HG03045 (cell line): Measurements from ENCODE around the gene ITPKB.
"Not testable (repeated sequence)": the region's sequence is repeated elsewhere in the genome, so short reads cannot be mapped to it uniquely, and the experiment has no call there.

Experiments
- ATAC-seq: cut with Tn5 transposase; IDR thresholded peaks from one replicate; pipeline ENCODE4 v1.9.1; 2021; ENCODE audit warnings: mild to moderate bottlenecking, moderate library complexity; ENCODE audit not compliant: unreplicated experiment

The ITPKB gene

DNA sequence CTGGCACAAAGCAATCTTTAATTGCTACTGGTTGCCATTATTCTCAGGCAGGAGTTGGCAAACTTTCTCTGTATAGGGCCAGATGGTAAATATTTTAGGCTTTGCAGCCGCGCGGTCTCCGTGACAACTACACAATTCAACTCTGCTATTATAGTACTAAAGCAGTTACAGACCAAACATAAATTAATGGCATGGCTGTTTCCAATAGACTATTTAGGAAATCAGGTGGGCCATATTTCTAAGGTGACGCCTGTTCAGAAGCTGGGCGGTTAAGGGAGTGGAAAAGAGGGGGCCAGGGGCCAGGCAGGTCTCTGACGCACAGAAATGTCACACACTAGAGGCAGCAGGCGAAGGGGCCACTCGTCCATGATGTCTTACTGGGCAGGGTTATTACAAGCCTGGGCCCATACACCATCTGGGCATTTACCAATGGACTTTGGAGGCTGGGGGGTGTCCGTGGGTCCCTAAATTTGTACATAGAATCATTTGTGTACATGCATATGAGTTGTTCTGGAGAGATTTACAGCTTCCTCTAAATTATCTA, 110.4 kb downstream of the ITPKB start:
- no peak for ATAC-seq

DNA sequence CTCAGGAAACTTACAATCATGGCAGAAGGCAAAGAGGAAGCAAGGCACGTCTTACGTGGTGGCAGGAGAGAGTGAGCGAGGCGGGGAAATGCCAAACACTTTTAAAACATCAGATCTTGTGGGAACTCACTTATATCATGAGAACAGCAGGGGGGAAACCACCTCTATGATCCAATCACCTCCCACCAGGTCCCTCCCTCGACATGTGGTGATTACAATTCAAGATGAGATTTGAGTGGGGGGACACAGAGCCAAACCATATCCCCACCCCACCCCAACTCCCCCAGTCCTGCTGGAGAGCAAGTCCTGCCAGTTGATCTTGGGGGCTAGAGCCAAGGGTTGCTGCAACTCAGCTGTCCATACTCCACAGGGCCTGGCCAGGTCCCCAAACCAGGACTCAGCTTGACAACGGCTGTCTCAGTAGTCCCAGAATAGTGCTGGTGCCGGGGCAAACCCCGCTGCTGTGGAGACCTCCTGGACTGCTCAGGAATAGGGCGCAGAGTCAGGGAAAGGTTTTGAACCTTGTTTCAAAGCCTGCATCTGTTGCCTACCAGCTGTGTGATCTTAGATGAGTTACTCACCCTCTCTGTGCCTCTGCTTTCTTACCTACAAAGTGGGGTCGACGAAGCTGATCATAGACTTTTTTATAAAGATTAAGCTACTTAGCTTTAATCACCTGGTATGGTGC, 111.0 kb downstream of the ITPKB start:
- ATAC-seq: no peak

DNA sequence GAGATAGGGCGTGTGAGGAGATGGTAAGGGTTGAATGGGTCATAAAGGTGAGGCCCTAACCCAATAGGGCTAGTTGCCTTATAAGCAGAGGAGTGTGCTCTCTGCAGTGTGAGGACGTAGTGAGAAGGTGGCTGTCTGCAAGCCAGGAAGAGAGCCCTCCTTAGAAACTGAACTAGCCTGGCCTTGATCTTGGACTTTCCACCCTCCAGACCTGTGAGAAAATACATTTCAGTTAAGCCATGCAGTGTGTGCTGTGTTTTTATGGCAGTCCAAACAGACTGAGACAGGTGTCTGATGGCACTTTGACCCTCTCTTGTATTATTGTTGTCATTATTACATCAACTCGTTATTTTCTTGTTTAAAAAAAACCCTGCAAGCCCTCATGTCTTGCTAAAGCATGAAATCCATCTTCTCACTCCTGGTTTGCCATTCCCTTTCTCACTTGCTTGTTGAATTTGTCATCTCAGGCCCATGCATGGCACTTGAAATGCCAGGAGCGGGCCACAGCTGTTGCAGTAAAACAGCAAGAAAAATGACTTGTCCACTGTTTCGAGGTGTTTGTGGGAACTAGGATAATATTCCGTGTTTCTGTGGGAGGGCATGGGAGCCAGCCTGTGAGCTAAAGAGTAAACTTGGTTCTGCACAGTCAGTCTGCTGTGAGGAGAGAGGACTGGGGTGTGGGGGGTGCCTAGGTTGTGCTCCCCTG, 111.9 kb downstream of the ITPKB start:
- no peak for ATAC-seq

DNA sequence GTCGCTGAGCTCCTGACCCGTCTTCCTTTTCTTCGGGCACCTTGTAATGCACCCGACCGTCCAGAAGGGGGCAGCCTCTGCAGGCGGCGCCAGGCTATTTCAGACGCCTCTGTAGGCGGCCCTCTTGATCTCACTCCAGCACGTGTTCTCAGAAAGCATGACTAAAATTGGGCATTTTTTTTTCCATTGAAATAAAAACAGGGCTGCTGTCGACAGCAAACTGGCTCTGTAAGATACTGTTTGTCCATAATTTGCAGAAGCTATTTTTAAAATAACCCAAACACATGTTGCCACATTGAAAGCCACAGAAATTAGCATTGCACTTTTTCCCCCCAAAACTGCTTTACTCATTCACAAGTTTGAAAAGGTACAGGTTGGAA, 112.5 kb downstream of the ITPKB start:
- ATAC-seq: peak; percentile 77

DNA sequence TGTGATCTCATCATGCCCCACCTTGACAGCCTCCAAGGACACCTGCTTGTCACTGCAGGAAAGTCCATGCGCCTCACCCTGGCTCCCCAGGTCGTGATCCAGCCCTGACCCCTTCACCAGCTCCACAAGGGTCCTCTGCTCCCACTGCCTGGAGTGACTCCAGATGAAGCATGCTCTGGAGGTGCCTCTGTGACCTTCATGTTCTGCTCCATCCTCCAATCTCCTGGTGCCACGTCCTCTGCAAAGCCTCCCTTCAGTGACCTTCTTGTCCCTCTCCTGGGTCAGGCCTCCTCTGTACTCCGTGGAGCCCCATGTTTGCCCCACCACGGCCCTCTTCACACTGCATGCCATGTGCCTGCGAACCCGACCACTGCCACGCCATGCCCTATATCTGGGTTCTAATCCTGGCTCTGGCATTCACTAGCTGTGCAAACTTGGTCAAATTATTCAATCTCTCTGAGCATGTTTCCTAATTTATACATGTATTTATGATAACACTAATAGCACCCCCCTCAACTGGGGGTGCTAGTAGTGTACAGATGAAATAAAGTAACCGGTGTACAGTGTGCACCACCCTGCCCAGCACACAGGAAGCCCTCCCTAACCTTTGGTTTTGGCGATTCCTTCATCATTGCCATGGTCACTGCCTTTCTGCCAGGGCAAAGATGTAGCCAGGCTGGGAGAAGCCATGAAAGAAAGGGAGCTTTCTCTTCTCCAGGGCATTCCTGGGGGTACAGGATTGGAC, 113.1 kb downstream of the ITPKB start:
- no peak for ATAC-seq

DNA sequence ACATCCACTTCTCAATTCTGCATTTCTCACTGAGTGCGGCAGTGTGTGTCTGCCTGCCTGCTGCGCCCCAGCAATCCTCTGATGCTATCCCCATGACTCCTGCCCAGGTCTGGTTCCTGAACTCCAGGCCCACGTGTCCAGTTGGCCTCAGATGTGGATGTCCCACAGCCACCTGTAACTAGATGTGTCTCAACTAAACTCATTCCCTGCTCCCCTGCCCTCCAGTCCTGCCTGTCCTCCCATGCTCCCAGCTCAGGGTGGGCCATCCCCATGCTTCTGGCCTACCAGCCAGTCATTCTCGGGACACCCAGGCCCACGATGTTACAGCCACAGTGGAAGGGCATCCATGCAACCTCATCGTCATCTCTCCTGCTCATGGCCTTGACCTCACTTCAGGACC, 113.8 kb downstream of the ITPKB start:
- ATAC-seq: no peak

DNA sequence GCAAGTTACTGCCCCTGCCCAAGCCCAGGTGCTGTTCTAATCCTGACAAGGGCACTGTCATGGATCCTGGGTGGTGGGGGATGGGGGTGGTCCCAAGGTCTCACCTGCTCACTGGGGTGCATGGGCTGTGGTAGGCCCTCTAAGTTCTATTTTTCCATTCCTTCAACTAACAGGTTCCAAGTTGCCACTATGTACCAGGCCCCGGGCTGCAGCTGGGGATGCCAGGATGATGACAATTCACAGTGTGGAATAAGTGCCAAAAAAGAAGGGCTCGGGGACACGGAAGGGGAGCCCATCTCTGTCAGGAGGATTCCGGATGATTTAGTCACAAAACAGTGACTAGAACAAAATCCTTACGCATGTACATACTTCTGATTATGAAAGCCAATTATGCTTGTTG, 114.6 kb downstream of the ITPKB start:
- ATAC-seq: no peak

DNA sequence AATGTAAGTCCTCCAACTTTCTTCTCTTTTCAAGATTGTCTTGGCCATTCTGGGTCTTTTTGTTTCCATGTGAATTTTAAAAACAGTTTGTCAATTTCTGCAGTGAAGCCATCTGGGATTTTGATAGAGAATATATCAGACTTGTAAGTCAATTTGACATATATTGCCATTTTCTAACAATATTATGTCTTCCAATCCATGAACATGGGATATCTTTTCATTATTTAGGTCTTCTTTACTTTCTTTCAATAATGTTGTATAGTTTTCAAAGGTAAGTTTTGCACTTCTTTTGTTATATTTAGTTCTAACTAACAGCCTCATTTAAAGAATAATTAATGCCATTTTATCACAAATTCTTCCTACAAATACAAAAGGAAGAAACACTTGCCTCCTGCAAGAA, 117.1 kb downstream of the ITPKB start:
- no peak for ATAC-seq

DNA sequence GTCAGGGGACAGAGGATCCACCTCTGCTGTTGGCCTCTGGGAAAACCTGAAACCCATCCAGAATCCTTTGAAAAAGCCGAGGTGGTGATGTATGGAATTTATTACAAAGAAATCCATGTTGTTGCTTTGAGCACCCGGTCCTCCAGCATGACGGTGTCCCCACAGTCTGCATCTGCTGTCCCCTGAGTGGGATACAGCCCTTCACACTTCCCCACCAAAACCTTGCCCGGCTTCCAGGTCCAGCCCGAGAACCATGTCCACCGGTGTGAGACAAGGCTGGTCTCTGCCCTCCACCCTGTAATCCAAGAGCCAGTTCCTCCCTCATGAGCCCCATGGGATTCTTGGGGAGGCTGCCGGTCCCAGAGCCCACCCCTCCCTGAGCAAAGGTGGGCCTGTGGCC, 120.1 kb downstream of the ITPKB start:
- ATAC-seq: no peak

DNA sequence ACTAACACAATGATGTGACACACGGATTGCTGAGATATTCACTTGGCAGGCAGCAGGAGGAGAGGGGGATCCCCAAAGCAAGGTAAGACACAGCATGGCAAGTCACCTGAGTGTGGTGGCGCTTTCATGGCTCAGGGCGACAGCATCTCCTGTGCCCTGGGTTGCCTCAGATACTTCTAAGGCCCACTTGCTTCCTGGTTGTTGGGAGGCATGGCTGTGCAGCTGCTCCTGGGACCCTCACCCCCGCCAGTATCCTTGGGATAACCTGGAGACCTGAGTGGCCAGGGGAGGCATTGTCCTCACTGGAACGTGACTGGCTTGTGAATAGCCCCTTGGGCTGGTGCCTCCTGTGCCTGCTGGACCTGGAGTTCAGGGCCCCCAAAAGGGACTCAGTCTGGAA, 120.7 kb downstream of the ITPKB start:
- no peak for ATAC-seq

DNA sequence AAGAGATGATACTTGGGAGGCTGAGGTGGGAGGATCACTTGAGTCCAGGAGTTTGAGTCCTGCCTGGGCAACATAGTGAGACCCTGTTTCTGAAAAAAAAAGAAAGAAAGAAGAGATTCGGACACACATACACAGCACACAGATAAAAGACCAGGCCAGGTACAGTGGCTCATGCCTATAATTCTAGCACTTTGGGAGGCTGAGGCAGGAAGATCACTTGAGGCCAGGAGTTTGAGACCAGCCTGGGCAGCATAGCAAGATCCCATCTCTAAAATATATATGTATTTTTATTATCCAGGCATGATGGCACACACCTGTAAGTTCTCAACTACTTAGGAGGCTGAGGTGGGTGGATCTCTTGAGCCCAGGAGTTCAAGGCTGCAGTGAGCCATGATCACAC, 121.4 kb downstream of the ITPKB start:
- not testable (repeated sequence) for ATAC-seq

DNA sequence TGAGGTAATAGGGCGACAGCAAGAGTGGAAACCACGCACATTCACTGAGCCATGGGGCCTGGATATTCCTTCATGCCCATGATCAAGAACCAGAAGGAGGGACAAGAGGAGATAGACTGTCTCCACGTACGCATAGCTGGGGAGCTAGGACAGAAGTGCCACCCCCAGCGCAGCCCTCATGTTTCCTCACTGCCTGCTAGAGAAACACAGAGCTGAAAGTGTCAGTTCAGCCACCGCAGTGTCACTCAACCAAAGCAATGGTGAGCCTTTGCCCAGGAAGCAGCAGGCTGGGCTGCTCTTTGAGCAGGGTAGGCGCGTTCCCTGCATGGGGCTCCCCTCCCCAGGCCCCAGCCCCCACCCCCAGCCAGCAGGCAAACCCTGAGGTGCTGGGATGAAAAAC, 122.0 kb downstream of the ITPKB start:
- no peak for ATAC-seq

DNA sequence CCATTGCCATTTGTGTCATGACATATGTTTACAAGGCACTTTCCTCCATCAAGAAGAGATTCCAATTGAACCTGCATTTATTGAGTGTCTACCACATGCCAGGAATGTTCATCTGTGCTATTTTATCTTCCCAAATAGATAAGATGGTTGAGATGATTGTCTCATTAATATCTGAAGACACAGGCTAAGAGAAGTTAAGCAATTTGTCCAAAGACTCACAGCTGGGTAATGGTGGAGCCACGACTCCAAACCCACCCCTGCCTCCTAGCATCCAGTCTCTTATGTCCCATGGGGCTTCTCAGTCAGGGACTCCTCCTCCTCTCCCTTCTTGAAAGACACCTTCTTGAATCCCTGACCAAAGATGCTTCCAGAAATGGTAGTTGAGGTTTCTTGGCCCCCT, 122.4 kb downstream of the ITPKB start:
- no peak for ATAC-seq

DNA sequence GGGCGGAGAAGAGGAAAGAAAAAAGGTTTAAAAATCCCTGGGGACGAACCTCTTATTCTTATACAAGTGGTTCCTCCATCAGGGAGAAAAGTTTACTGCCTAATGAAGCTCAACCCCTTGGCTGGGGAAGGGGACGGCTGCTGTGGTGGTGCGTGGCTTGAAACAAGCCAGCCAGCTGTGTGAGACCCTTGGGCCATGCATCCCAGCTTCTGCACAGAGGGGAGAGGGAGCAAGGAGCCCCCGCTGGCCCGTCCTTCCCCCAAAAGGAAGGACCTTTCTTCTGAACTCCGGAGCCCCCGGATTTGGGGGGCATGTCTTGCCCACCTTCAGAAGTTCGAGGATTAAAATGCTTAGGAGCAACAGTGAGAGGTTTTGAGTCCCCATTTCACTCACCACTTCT, 123.2 kb downstream of the ITPKB start:
- no peak for ATAC-seq

DNA sequence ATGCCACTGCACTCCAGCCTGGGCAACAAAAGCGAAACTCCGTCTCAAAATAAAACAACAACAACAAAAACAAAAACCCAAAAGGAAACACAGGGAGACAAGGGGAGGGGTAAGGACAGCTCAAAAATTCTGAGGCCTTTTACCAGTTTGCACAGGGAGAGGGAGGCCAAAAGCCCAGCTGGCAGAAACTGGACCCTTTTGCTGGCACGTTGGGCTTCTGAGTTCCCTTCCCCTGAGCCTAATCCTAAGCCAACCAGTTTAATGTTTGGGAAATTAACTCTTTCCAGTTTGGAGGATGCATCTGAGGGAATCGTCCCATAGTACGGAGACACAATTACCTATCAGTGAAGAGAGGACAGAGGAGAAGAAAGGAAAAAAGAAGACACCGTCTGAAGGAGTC, 127.1 kb downstream of the ITPKB start:
- not testable (repeated sequence) for ATAC-seq

DNA sequence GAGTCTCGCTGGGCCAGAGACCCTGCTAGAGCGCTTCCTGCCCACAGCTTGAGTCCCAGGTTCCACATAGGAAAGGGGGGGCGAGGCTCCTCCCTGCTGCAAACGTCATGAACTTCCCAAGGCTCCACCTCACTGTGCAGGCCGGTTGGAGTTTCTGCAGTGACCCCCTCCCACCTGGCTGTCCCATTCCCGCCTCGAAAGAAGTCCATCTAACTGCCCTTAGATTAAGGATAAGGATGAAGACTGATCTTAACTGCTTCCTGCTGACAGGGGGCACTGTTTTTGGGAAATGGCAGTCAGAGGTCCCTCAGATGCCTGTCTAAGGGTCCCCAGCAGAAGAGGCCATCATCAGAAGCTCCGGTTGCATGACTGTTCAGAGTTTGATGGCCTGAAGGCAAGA, 127.8 kb downstream of the ITPKB start:
- no peak for ATAC-seq

DNA sequence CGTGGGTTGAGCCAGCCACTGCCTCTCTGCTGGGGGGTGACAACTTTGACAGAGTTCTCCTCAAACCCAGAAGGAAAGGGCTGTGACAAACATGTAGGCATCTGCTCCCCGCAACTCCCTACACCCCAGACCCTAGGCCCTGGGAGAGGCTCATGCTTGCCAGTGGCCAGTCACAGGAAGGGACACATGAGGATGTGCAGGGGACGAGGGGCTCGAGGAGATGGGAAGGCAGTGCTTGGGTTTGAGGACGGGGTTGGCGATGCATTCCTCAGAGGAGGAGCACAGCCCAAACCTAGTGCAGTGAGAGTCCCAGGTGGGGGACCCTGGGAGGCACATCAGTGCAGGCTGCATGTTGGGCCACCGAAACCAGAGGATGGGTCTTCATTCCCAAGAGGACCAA, 128.4 kb downstream of the ITPKB start:
- no peak for ATAC-seq

DNA sequence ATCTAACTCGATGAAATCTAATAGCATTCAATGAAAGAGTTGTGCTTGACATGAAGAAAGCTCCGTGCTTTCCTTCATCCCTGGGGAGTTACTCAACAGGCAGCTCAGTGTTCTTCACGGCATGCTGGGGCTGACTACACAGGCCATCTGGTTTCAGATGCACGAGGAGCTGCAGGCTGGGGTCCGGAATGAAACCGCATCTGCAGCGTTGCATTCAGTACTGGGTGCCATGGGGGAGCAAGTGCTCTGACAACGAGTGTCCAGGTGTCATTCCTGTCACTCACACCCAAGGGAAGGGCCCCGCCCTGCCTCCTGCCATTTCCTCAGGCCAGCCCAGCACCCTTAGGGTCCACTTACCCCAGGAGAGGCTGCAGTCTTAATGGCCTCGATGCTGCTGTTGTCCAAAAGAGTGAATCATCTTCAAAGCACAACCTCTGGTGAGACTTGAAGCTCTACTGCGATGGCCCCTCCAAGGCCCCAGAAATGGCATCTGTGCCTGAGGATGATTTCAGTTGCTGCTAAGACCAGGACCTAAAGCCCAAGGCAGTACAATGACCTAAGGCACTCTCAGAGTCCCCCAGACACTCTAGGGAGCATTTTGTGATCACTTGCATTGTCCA, 129.1 kb downstream of the ITPKB start:
- ATAC-seq: no peak

DNA sequence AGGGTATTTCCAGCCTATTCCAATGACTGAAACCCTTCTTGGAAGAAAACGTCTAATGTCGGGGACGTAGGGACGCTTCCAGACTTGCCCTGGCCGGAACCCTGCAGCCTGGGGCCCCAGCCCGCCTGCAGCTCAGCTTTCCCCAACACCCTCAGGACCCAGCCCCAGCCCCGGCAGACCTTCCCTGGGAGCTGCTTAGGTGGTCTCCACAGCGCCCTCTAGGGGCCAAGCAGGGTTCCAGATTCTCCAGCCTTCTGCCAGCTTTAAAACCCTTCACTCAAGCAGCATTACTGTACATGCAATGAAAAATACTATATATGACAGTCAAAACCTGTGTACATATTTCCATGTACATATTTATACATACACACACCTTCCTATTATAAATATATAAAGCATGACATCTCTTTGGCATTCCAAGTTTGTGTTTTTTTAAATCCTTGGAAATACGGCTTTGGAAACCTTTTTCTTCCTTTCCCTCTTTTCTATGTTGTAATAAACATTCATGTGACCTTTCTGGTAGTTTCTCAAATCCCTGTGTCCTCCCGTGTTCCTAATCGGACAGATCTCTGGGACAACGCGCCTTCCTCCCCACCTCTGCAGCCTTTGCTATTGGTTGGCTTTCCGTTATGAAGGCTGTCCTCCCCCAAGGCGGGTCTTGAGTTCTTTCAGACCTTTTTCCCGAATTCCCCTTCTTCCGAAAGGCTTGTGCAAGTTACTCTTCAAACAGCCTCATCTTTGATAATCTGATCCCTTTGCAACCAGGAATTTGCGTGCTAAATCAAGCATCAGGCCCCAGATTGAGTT, 130.2 kb downstream of the ITPKB start:
- ATAC-seq: no peak

DNA sequence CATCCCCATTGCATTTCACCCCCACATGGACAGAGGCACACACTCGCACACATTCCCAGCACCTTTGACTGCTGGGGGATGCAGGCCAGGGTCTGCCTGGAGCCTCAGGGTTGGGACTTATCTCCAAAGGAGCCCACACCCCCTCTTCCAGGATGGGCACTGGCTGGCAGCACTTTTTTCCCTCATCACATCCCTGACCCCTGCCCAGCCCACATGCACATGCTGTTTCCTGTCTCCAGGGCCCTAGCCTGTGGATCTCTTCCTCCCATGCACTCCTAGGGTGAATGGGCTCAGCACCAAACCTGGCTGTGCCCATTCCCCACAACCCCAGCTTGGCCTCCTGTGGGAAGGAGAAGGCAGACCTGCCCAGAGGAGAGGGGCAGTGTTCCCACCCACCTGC, 131.3 kb downstream of the ITPKB start:
- no peak for ATAC-seq

DNA sequence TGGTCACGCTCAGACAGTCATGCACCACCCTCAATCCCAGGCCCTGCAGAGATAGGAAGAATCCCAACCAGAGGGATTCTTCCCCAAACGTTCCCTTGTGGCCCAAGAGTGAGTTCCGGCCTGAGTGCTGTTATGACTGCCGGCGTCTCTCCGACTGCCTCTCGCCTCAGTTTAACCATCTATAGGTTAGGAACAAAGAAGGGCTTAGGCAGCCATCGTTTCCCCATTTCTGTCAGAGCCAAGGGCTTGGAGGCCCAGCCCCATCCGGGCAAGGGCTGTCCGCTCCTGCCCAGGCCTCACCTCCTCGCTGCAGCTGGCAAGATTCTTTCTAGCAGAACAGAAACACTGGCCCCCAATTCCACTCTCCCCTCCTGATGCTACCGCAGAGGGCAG, 131.8 kb downstream of the ITPKB start:
- no peak for ATAC-seq
